OCI-LY3 (cell line): ENCODE data around the gene XPO1.

ENCODE experiments used
- CTCF ChIP-seq: fragments of 200-600, 300-600 bp; sonication (generic); IDR thresholded peaks from 2 replicates; pipeline ENCODE4 v1.5.1; 2014; ENCODE audit warnings: antibody characterized with exemption, low read length, low read depth
- EZH2phosphoT487 ChIP-seq: fragments of 200-600 bp; shearing (Covaris generic); IDR thresholded peaks from 2 replicates; pipeline ENCODE4 v1.6.1; 2018; ENCODE audit warnings: antibody characterized with exemption, mixed run types, low read depth

DNA sequence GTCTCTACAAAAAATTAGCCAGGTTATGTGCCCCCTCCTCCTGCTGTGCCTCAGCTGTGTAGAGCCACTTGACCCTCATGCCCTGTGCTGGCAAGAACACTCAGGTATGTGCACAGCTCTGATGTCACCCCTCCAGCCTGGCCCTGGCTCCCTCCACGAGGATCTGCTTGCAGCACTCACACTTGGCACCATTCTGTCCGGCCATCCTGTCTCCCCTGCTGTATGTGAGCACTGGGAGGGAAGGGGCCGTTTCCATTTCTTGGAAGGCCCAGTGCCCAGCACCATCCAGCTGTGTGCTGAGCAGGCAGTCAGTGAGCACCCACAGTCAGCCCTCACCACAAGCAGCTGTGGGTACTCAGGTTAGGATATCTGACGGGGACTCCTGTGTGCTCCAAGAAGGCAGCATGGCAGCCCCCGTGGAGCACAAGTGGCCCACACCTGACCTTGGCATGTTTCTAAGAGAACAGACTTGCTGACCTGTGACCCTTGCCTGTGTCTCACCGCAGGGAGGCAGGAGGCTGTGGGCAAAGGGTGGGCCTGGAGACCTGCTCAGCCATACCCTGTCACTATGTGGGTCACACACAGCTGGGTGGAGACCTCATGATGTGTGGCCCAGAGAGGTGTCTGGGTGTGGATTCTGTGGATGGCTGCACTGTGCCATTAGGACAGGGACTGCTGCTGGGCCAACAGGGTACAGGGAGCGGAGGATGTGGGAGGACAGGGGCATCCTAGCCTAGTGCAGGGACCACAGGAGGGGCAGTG, 98.7 kb downstream of the XPO1 start:
- TF ChIP-seq CTCF, result no peak
- no peak for TF ChIP-seq EZH2phosphoT487
